ENCODE data around the gene GIMAP4.
"Not testable (repeated sequence)": the region's sequence is repeated elsewhere in the genome, so short reads cannot be mapped to it uniquely, and the experiment has no call there.

The GIMAP4 gene

GRCh38 chr7:150567169-150567568 lies at the start of gene GIMAP4:
Gene GIMAP4 (plus strand): TSS chr7:150567390. CDS start chr7:150569902, 2,512 bp downstream.
- no peak for DNase-seq (ENCODE audit: low read depth)

GRCh38 chr7:150519310-150519709 lies 47.9 kb upstream of the GIMAP4 start:
- DNase-seq (ENCODE audit: low read depth) = no peak

GRCh38 chr7:150520145-150520544 lies 47.0 kb upstream of the GIMAP4 start:
- no peak for DNase-seq (ENCODE audit: low read depth)

- DNase-seq (ENCODE audit: low read depth) = not testable (repeated sequence)
These were observed 44.3 kb upstream of the GIMAP4 start for GRCh38 chr7:150522931-150523330.

- DNase-seq (ENCODE audit: low read depth) = no peak
These were observed 43.2 kb upstream of the GIMAP4 start for GRCh38 chr7:150524018-150524417.

GRCh38 chr7:150531704-150532103 lies 35.5 kb upstream of the GIMAP4 start:
- no peak for DNase-seq (ENCODE audit: low read depth)

GRCh38 chr7:150538259-150538658 lies 28.9 kb upstream of the GIMAP4 start:
- no peak for DNase-seq (ENCODE audit: low read depth)

GRCh38 chr7:150553163-150553562 lies 14.0 kb upstream of the GIMAP4 start:
- DNase-seq (ENCODE audit: low read depth) = no peak

- no peak for DNase-seq (ENCODE audit: low read depth)
These were observed 10.6 kb upstream of the GIMAP4 start for GRCh38 chr7:150556521-150557138.

GRCh38 chr7:150560486-150560885 lies 6.7 kb upstream of the GIMAP4 start:
- DNase-seq (ENCODE audit: low read depth) = no peak

GRCh38 chr7:150562919-150563318 lies 4.3 kb upstream of the GIMAP4 start:
- no peak for DNase-seq (ENCODE audit: low read depth)

GRCh38 chr7:150564006-150564405 lies 3.2 kb upstream of the GIMAP4 start:
- DNase-seq (ENCODE audit: low read depth) = no peak

- DNase-seq (ENCODE audit: low read depth) = no peak
These were observed 2.6 kb upstream of the GIMAP4 start for GRCh38 chr7:150564566-150564965.

- no peak for DNase-seq (ENCODE audit: low read depth)
These were observed 2.0 kb upstream of the GIMAP4 start for GRCh38 chr7:150565239-150565638.

GRCh38 chr7:150566123-150566522 lies 1.1 kb upstream of the GIMAP4 start:
- no peak for DNase-seq (ENCODE audit: low read depth)

GRCh38 chr7:150566572-150566971 lies 618 bp upstream of the GIMAP4 start:
- no peak for DNase-seq (ENCODE audit: low read depth)

- no peak for DNase-seq (ENCODE audit: low read depth)
These were observed 696 bp downstream of the GIMAP4 start for GRCh38 chr7:150567871-150568301.

- no peak for DNase-seq (ENCODE audit: low read depth)
These were observed 1.5 kb downstream of the GIMAP4 start for GRCh38 chr7:150568714-150569113.

GRCh38 chr7:150569245-150569955 lies 2.2 kb downstream of the GIMAP4 start:
- no peak for DNase-seq (ENCODE audit: low read depth)

- DNase-seq (ENCODE audit: low read depth) = no peak
These were observed 3.6 kb downstream of the GIMAP4 start for GRCh38 chr7:150570556-150571465.

- DNase-seq (ENCODE audit: low read depth) = no peak
These were observed 5.3 kb downstream of the GIMAP4 start for GRCh38 chr7:150572496-150572895.

- not testable (repeated sequence) for DNase-seq (ENCODE audit: low read depth)
These were observed 12.9 kb downstream of the GIMAP4 start for GRCh38 chr7:150579979-150580637.

Data from stimulated activated CD8-positive, alpha-beta memory T cell treated with anti-CD3 and anti-CD28 coated beads, Interleukin-15, amount 100 ng/mL, for 24 hours (primary cell).